ENCODE measurements around the gene DEGS2.

DEGS2 gene

DNA sequence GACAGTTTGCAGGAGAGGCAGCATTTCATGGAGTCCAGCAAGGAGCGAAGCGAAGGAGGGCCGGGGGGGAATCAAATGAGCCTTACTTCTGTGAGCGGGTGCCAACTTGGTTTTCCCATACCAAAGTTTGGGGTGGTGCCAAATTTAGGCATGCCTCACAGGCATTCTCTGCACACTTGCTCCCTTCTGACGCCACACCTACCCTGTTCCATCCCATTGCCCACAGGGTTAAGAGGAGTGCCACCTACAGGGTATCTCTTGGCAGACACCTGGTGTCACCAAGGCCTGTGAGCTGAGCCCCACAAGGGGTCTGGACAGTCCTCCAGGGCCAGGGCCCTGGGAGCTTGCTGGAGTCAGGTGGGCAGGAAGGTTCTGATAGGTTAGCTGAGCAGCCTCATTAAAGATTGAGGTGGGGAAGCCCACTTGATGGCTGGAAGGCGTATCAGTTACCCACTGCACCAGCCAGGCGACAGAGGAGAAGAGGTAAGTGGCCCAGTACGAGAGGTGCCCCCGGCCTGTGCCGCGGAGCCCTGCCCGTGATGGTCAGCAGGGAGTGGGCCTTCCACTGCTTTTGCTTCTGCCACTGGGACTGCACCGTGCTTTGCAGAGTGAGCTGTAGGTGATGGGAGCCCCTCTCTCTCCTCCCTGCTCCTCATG lies 45.2 kb downstream of the DEGS2 start:
- TF ChIP-seq Cebpa-rat (IDR thresholded peaks at IDR 0.05), result no peak
- H3K36me3 ChIP-seq, result peaks cover 70 to 100% (median 93%) of the 10 kb centered on the region in 11 experiments
- peaks cover 16 to 98% (median 60%) of the 10 kb centered on the region in 11 experiments; a peak in 19 of 22 replicates for H4K20me1 ChIP-seq
- H3K9ac ChIP-seq, result no peak overlapping the region
- H3K4me1 ChIP-seq, result peaks cover 0 to 3% (median 0%) of the 10 kb centered on the region in 10 experiments; a peak in 1 of 20 replicates
- no peak overlapping the region for H3K27ac ChIP-seq
- H3K27me3 ChIP-seq, result no peaks in the 10 kb centered on the region
- no peaks in the 10 kb centered on the region for H3K9me3 ChIP-seq (replicated peaks in 1 of 11)
- no peak overlapping the region for H3K4me3 ChIP-seq
- H3K4me2 ChIP-seq, result no peak overlapping the region

DNA sequence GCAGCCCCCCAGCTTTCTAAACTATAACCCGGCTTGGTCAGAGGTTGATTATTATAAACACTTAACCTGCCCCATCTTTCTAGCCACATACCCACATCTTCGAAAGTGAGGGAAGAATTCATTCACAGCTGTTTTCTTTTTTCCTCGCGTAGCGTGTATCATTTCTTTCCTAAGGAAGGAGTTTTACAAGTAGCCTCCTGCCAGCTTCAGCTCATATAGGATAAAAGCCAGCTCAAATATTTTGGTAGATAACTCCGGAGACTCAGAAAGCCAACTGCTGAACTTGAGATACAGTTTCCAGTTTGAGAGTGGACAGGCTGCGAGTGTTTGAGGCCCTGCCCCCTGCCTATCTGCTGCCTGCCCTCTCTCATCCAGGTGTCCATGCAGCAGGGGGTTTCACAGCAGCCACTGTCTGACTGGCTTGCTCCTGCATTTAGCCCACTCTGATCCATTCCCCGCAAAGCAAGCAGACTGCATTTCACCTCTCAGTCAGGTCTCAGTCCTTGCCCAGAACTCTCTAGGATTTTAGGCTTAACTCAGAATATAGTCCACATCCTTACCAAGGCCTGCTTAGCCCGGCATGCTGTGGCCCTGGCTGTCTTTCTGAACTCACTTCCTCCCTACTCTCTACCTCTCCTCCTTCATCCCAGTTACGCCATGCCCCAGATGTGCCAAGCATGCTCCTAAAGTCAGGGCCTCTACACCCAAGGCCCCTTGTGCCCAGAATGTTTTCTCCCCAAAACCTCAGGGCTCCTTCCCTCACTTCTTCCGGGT lies 47.3 kb downstream of the DEGS2 start:
- no peak overlapping the region for H3K4me3 ChIP-seq
- no peaks in the 10 kb centered on the region for H3K27me3 ChIP-seq
- no peak overlapping the region for H3K4me2 ChIP-seq
- peaks cover 55 to 99% (median 82%) of the 10 kb centered on the region in 11 experiments for H3K36me3 ChIP-seq
- H3K27ac ChIP-seq, result no peak overlapping the region
- no peak overlapping the region for H3K9ac ChIP-seq
- H3K4me1 ChIP-seq, result peaks cover 11 to 21% (median 18%) of the 10 kb centered on the region in 10 experiments
- peaks cover 34 to 98% (median 63%) of the 10 kb centered on the region in 11 experiments; a peak in 21 of 22 replicates for H4K20me1 ChIP-seq
- TF ChIP-seq Cebpa-rat (IDR thresholded peaks at IDR 0.05), result no peak
- H3K9me3 ChIP-seq (replicated peaks in 1 of 11), result no peaks in the 10 kb centered on the region

DNA sequence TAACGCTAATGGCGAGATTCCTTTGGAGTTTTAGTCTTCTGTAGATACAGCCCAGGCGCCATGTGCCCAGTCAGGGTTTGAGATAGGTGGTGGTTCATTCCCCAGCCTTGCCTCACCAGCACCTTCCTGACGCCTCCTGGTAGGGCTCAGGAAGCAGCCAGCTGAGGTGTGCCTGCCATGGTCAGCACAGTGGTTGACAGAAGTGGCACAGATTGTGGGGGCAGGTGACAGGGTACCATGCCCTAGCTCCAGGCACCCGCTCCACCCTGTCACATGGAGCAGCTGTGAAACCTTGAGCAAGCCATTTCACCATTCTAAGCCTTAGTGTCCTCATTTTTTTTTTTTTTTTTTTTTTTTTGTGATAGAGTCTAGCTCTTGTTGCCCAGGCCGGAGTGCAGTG lies 48.6 kb downstream of the DEGS2 start:
- H3K4me2 ChIP-seq, result no peak overlapping the region
- no peak overlapping the region for H3K27ac ChIP-seq
- H3K9ac ChIP-seq, result no peak overlapping the region
- no peak for TF ChIP-seq Cebpa-rat (IDR thresholded peaks at IDR 0.05)
- peaks cover 24 to 34% (median 31%) of the 10 kb centered on the region in 10 experiments for H3K4me1 ChIP-seq
- H4K20me1 ChIP-seq, result peaks cover 46 to 98% (median 72%) of the 10 kb centered on the region in 11 experiments; a peak in 21 of 22 replicates
- peaks cover 55 to 99% (median 81%) of the 10 kb centered on the region in 11 experiments for H3K36me3 ChIP-seq
- H3K27me3 ChIP-seq, result no peaks in the 10 kb centered on the region
- H3K4me3 ChIP-seq, result no peak overlapping the region
- H3K9me3 ChIP-seq (replicated peaks in 1 of 11), result no peaks in the 10 kb centered on the region

DNA sequence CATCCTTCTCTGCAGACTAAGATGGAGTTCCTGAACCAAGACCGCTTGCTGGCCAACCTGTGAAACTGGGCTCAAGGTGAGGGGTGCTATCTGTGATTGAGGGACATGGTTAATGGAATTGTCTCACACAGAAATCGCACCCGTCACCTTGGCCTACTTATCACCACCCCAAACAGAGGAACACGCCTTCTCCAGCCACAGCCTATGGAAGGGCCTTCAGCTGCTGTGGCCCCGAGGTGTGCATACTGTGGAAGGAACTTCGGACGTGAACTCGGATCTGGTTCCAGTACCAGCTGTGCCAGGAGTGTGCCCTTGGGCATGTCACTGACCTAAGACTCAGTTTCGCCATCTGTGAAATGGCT lies 49.9 kb downstream of the DEGS2 start:
- Histone ChIP-seq H3K36me3 (peaks cover 53 to 99% (median 81%) of the 10 kb centered on the region in 11 experiments), H3K27ac (0 out of 22 replicates have a peak overlapping the region, but pooled peaks of 1 of the 11 experiments have one; percentile 32), H3K27me3 (no peaks in the 10 kb centered on the region), H3K4me2 (no peak overlapping the region), H3K4me3 (no peak overlapping the region), H4K20me1 (peaks cover 56 to 98% (median 75%) of the 10 kb centered on the region in 11 experiments; a peak in 21 of 22 replicates), H3K4me1 (peaks cover 37 to 46% (median 43%) of the 10 kb centered on the region in 10 experiments), H3K9me3 (replicated peaks in 1 of 11) (no peaks in the 10 kb centered on the region), H3K9ac (no peak overlapping the region)
- TF ChIP-seq Cebpa-rat (IDR thresholded peaks at IDR 0.05), result no peak

DNA sequence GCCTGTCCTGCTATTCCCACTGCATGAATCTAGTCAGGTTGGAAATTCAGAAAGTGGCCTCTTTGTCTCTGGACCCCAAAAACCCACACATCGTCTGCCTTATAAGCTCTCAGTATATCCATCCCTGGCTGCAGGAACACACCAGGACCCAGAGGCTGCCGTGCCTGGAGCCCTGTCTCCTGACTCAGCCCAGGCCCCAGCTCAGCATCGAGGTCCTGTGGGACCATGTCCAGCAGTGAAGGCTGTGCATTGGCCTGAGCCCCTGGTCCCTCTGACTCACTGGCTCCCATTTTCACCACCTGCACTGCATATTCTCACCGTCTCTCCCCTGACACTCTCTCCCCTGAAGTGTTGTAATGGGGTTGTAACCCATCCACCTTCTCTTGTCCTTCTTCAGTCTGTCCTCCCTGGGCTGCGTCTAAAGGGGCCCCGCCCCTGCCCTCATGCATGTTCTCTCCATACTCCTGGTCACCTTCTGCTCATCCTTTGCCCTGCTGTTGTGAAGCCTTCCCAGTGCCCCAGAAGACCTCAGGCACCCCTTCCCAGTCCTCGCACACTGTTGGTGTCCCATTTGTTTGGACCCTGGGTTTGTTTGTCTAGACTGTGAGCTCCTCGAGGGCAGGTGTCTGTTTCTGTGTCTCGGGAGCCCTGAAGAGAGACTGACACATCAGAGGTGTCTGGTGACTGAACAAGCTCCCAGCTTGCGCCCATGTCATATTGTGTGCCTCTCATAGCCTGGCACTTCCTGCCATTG lies 50.4 kb downstream of the DEGS2 start:
- peak overlapping the region in 4 of 11 experiments; percentile 6 to 21 (median 12); a peak in 4 of 22 replicates for H3K9ac ChIP-seq
- H3K27ac ChIP-seq, result peak overlapping the region in 2 of 11 experiments; percentile 4 to 32; a peak in 2 of 22 replicates
- no peaks in the 10 kb centered on the region for H3K9me3 ChIP-seq (replicated peaks in 1 of 11)
- H4K20me1 ChIP-seq, result peaks cover 51 to 98% (median 72%) of the 10 kb centered on the region in 11 experiments; a peak in 21 of 22 replicates
- peaks cover 52 to 99% (median 76%) of the 10 kb centered on the region in 11 experiments for H3K36me3 ChIP-seq
- H3K4me3 ChIP-seq, result no peak overlapping the region
- TF ChIP-seq Cebpa-rat (IDR thresholded peaks at IDR 0.05), result no peak
- H3K4me1 ChIP-seq, result peaks cover 42 to 52% (median 49%) of the 10 kb centered on the region in 10 experiments
- H3K4me2 ChIP-seq, result peak overlapping the region in 3 of 11 experiments; percentile 22 to 28 (median 24); a peak in 3 of 22 replicates
- H3K27me3 ChIP-seq, result no peaks in the 10 kb centered on the region

DNA sequence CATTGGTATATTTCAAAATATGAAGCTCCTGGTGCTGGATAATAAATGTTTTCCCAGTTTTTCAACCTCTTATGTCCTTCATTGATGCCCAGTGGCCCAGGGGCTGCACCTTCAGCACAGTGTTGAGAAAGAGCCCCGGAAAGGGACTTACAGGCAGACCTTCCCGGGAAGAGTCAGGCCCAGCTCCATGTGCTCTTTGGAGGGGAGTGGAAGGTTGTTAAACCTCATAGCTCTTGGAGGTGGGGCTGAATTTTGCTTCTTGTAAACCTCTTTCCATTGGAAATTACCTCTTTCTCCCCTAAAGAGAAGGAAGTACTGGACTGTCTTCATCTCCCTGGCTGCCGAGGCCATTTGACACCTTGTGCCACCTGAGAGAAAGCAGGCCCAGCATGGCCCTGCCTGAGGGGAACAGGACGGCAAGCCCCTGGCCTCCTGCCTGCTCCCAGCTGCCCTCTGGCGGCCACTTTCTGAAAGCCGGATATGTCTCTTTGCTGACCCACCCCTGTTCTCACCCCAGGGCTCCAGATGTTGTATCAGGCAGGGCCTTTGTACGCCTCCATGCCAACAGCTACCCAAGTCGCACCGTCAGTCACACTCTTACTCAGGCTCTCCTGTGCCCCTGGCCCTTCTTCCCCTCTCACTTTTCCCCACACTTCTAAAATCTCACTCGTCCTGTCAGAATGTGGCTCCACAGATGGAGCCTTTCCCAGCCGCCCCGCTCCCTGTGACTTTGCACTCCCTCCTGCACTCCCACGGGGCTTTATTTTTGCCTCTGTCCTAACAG lies 51.2 kb downstream of the DEGS2 start:
- H4K20me1 ChIP-seq, result peaks cover 55 to 98% (median 76%) of the 10 kb centered on the region in 11 experiments
- peak overlapping the region in 3 of 11 experiments; percentile 3 to 32 (median 4); a peak in 3 of 22 replicates for H3K27ac ChIP-seq
- peak overlapping the region in 7 of 11 experiments; percentile 15 to 79 (median 24); a peak in 9 of 22 replicates for H3K4me2 ChIP-seq

DNA sequence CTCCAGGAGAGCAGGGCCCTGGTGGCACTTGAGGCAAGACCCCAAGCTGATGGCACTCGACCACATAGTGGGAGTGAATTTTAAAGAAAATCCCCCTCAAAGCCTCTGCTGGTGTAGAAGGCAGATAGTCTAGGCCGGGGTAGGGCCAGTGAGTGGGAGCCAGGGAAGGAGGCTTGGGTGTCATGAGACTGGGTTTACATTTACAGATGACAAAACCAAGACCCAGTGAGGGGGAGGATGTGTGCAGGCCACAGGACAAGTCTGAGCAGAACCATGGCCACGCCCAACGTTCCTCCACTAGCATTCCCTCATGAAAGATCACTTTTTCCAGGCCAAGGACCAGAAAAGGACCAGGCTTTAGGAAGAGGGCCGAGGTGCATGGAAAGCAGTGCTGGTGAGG lies 52.2 kb downstream of the DEGS2 start:
- Histone ChIP-seq H3K9me3 (replicated peaks in 1 of 11) (no peaks in the 10 kb centered on the region), H3K27me3 (no peaks in the 10 kb centered on the region), H3K27ac (peak overlapping the region in 7 of 11 experiments; percentile 5 to 41 (median 23); a peak in 5 of 22 replicates), H3K36me3 (peaks cover 43 to 99% (median 65%) of the 10 kb centered on the region in 11 experiments), H4K20me1 (peaks cover 59 to 98% (median 86%) of the 10 kb centered on the region in 11 experiments), H3K9ac (peak overlapping the region in 1 of 11 experiments; percentile 9; a peak in 1 of 22 replicates), H3K4me2 (peak overlapping the region; percentile 41 to 82 (median 73); a peak in 21 of 22 replicates), H3K4me3 (no peak overlapping the region), H3K4me1 (peaks cover 60 to 70% (median 67%) of the 10 kb centered on the region in 10 experiments)
- no peak for TF ChIP-seq Cebpa-rat (IDR thresholded peaks at IDR 0.05)

More for the DNA sequence above, 51.2 kb downstream of the DEGS2 start:
- no peak overlapping the region for H3K4me3 ChIP-seq
- no peaks in the 10 kb centered on the region for H3K9me3 ChIP-seq (replicated peaks in 1 of 11)
- H3K9ac ChIP-seq, result peak overlapping the region in 4 of 11 experiments; percentile 6 to 21 (median 12); a peak in 5 of 22 replicates
- no peaks in the 10 kb centered on the region for H3K27me3 ChIP-seq
- peaks cover 51 to 99% (median 69%) of the 10 kb centered on the region in 11 experiments for H3K36me3 ChIP-seq
- H3K4me1 ChIP-seq, result peaks cover 50 to 60% (median 57%) of the 10 kb centered on the region in 10 experiments
- TF ChIP-seq Cebpa-rat (IDR thresholded peaks at IDR 0.05), result no peak
